ENCODE data around the gene PDE9A. TPM values are rescaled to one million over a fixed set of nuclear protein-coding genes. Genes with fewer than 3 reads are reported as not detected.

The PDE9A gene
- total RNA-seq, 1 experiment from 2014 or later, result 8.4 TPM

DNA sequence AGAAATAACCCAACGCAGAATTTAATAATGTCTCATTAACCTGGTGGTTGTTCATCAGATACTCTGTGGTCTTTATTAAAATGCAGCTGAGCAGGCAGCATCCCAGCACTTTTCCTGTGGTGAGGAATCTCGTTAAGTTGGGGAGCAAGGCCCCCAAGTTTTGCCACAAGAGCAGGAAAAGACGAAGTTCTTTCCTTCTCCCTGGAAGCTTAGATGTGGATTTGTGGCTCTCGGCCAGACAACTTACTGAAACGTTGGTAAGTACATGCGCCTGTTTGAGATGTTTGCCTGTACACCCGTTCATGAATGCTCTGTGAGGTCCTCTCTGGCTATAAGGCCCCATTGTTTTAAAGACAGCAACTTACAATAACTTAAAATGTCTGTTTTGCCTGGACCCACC lies 34.3 kb upstream of the PDE9A start:
- Histone ChIP-seq H3K27me3 (ENCODE audit: insufficient read depth, low read depth) (peaks cover 20% of the 10 kb centered on the region), H3K36me3 (ENCODE audit: low read depth) (no peaks in the 10 kb centered on the region), H3K27ac (no peak overlapping the region), H3F3A (ENCODE audit: insufficient read depth, low read depth) (peaks cover 4% of the 10 kb centered on the region; the same call in 1 of the 2 replicates), H2AFZ (no peak overlapping the region), H3K9me3 (ENCODE audit: insufficient read depth, low read depth) (no peaks in the 10 kb centered on the region), H3K79me2 (ENCODE audit: low read depth) (no peaks in the 10 kb centered on the region), H4K20me1 (ENCODE audit: insufficient read depth) (no peaks in the 10 kb centered on the region), H3K4me1 (replicated peaks; ENCODE audit: insufficient read depth) (no peaks in the 10 kb centered on the region), H3K9me2 (ENCODE audit: insufficient read depth) (no peaks in the 10 kb centered on the region), H3K4me3 (no peak overlapping the region), H3K4me2 (no peak overlapping the region)
- no TSS peak for BruUV-seq (replicated peaks)
- intact Hi-C loops (cut with micrococcal nuclease; ENCODE audit: unreplicated experiment), result no loop called here
- POLR2A ChIA-PET (ENCODE audit: unreplicated experiment), result no interaction called here
- no peak for DNase-seq
- TF ChIP-seq, protein P1, sequence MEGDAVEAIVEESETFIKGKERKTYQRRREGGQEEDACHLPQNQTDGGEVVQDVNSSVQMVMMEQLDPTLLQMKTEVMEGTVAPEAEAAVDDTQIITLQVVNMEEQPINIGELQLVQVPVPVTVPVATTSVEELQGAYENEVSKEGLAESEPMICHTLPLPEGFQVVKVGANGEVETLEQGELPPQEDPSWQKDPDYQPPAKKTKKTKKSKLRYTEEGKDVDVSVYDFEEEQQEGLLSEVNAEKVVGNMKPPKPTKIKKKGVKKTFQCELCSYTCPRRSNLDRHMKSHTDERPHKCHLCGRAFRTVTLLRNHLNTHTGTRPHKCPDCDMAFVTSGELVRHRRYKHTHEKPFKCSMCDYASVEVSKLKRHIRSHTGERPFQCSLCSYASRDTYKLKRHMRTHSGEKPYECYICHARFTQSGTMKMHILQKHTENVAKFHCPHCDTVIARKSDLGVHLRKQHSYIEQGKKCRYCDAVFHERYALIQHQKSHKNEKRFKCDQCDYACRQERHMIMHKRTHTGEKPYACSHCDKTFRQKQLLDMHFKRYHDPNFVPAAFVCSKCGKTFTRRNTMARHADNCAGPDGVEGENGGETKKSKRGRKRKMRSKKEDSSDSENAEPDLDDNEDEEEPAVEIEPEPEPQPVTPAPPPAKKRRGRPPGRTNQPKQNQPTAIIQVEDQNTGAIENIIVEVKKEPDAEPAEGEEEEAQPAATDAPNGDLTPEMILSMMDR (conservative IDR thresholded peaks at IDR 0.05), result no peak
- TF ChIP-seq EZH2 (IDR thresholded peaks at IDR 0.05; ENCODE audit: low read depth), result no peak
- CTCF ChIA-PET, result no interaction called here

DNA sequence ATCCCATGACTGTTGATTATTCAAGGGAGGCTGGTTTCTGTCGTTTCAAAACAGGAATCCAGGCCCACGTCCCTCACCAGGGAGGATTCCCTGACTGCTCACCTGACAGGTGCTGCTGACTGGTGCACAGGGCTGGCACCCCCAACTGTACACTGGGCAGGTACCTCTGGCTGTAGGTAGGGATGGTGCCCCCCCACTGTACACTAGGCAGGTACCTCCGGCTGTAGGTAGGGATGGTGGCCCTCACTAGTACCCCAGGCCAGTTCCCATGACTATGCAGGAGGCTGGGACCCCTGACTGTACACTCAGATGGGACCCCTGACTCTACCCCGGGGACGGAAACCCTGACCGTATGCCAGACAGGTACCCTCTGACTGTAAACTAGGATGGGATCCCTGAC lies 33.6 kb upstream of the PDE9A start:
- no peaks in the 10 kb centered on the region for H3K4me1 ChIP-seq (replicated peaks; ENCODE audit: insufficient read depth)
- H3K27ac ChIP-seq, result no peak overlapping the region
- H3F3A ChIP-seq (ENCODE audit: insufficient read depth, low read depth), result peaks cover 4% of the 10 kb centered on the region; the same call in 1 of the 2 replicates
- H3K4me3 ChIP-seq, result no peak overlapping the region
- H3K79me2 ChIP-seq (ENCODE audit: low read depth), result no peaks in the 10 kb centered on the region
- no peaks in the 10 kb centered on the region for H4K20me1 ChIP-seq (ENCODE audit: insufficient read depth)
- no peaks in the 10 kb centered on the region for H3K36me3 ChIP-seq (ENCODE audit: low read depth)
- no peaks in the 10 kb centered on the region for H3K9me3 ChIP-seq (ENCODE audit: insufficient read depth, low read depth)
- no peak overlapping the region for H2AFZ ChIP-seq
- peaks cover 20% of the 10 kb centered on the region for H3K27me3 ChIP-seq (ENCODE audit: insufficient read depth, low read depth)
- TF ChIP-seq EZH2 (IDR thresholded peaks at IDR 0.05; ENCODE audit: low read depth), result no peak
- TF ChIP-seq, protein P1 (conservative IDR thresholded peaks at IDR 0.05), result no peak
- POLR2A ChIA-PET (ENCODE audit: unreplicated experiment), result no interaction called here
- H3K4me2 ChIP-seq, result no peak overlapping the region
- DNase-seq, result no peak
- CTCF ChIA-PET, result no interaction called here
- H3K9me2 ChIP-seq (ENCODE audit: insufficient read depth), result no peaks in the 10 kb centered on the region
- intact Hi-C loops (cut with micrococcal nuclease; ENCODE audit: unreplicated experiment), result no loop called here
- BruUV-seq (replicated peaks), result no TSS peak

DNA sequence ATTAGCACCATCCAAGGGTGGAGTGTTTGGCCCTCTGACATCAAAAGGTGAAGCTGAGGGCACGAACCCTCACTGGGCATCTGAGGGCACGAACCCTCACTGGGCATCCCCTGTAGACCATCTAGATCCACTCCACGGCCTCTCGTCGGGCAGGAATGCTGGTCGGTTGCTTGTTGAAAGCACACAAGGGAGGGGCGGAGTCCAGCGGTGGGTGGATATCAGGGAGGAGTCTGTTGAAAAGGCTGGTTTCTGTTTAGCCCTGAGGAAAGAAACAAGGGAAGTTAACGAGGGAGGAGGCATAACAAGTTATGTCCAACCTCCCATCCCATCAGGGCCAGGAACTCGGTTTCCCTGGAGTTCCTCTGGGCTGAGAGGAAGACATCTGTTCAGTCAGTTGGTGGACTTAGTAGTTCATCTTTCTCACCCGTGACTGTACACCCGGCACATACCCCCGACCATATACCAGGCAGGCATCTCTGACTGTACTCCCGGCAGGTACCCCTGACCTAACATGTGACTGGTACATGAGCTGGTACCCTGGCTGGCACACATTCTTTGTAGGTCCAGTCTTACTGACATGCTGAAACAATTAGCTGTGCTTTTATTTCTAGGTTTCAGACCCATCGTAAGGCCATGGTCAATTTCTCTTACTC lies 32.1 kb upstream of the PDE9A start:
- POLR2A ChIA-PET (ENCODE audit: unreplicated experiment), result no interaction called here
- DNase-seq, result peak in 1 of 2 experiments; percentile 42
- no peak overlapping the region for H3K4me3 ChIP-seq
- H3K4me2 ChIP-seq, result no peak overlapping the region
- H3K27me3 ChIP-seq (ENCODE audit: insufficient read depth, low read depth), result peaks cover 20% of the 10 kb centered on the region
- H3K4me1 ChIP-seq (replicated peaks; ENCODE audit: insufficient read depth), result no peaks in the 10 kb centered on the region
- no peaks in the 10 kb centered on the region for H3K9me2 ChIP-seq (ENCODE audit: insufficient read depth)
- TF ChIP-seq EZH2 (IDR thresholded peaks at IDR 0.05; ENCODE audit: low read depth), result no peak
- TF ChIP-seq, protein P1 (conservative IDR thresholded peaks at IDR 0.05), result no peak
- H3K79me2 ChIP-seq (ENCODE audit: low read depth), result no peaks in the 10 kb centered on the region
- BruUV-seq (replicated peaks), result no TSS peak
- H3K9me3 ChIP-seq (ENCODE audit: insufficient read depth, low read depth), result no peaks in the 10 kb centered on the region
- H2AFZ ChIP-seq, result no peak overlapping the region
- no peaks in the 10 kb centered on the region for H3K36me3 ChIP-seq (ENCODE audit: low read depth)
- CTCF ChIA-PET, result interaction anchor here (0.6 kb wide), 1 partner anchor 178 kb away, joined by 4 read pairs; no protein-coding TSS in a partner anchor
- no peaks in the 10 kb centered on the region for H4K20me1 ChIP-seq (ENCODE audit: insufficient read depth)
- H3F3A ChIP-seq (ENCODE audit: insufficient read depth, low read depth), result no peaks in the 10 kb centered on the region
- intact Hi-C loops (cut with micrococcal nuclease; ENCODE audit: unreplicated experiment), result no loop called here
- no peak overlapping the region for H3K27ac ChIP-seq
